ENCODE data around the gene C6orf120.

C6orf120 gene

DNA sequence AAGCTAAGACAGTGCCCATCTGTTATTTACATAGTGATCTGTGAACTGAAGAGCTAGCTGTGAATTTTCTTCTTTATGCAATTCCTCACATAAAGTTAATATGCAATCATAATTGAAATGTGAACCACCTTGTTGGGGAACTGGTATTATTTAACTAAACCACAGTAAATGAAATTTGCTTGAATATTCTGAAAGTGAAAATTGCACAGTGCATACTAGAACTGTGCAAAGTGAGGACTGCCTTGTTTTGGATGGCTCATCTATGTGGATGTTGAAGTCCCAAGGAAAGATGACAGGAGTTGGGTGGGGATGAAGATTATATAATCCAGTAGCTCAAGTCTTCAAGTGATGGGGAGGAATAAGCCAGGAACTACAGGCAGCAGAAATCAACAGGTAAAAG lies 28.0 kb downstream of the C6orf120 start:
- Histone ChIP-seq H4K20me1 (ENCODE audit: insufficient read depth, low read length) (no peaks in the 10 kb centered on the region), H3K4me1 (ENCODE audit: low read length) (peaks cover 6% of the 10 kb centered on the region; the same call in 1 of the 2 replicates), H3K27ac (ENCODE audit: low read length) (no peak overlapping the region), H3K4me3 (ENCODE audit: low read length) (no peak overlapping the region), H2AFZ (ENCODE audit: low read depth, low read length) (no peak overlapping the region), H3K79me2 (ENCODE audit: low read length) (no peaks in the 10 kb centered on the region), H3K9ac (ENCODE audit: low read length) (no peak overlapping the region), H3K4me2 (ENCODE audit: low read length) (no peak overlapping the region), H3K27me3 (ENCODE audit: low read depth, low read length) (no peaks in the 10 kb centered on the region), H3K36me3 (replicated peaks; ENCODE audit: low read depth, low read length) (no peaks in the 10 kb centered on the region), H3K9me3 (ENCODE audit: insufficient read depth, low read length) (no peaks in the 10 kb centered on the region)
- TF ChIP-seq, protein P1, sequence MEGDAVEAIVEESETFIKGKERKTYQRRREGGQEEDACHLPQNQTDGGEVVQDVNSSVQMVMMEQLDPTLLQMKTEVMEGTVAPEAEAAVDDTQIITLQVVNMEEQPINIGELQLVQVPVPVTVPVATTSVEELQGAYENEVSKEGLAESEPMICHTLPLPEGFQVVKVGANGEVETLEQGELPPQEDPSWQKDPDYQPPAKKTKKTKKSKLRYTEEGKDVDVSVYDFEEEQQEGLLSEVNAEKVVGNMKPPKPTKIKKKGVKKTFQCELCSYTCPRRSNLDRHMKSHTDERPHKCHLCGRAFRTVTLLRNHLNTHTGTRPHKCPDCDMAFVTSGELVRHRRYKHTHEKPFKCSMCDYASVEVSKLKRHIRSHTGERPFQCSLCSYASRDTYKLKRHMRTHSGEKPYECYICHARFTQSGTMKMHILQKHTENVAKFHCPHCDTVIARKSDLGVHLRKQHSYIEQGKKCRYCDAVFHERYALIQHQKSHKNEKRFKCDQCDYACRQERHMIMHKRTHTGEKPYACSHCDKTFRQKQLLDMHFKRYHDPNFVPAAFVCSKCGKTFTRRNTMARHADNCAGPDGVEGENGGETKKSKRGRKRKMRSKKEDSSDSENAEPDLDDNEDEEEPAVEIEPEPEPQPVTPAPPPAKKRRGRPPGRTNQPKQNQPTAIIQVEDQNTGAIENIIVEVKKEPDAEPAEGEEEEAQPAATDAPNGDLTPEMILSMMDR (IDR thresholded peaks at IDR 0.05; ENCODE audit: low read depth, low read length) = no peak
- TF ChIP-seq EZH2phosphoT487 (IDR thresholded peaks at IDR 0.05; ENCODE audit: low read depth) = no peak

DNA sequence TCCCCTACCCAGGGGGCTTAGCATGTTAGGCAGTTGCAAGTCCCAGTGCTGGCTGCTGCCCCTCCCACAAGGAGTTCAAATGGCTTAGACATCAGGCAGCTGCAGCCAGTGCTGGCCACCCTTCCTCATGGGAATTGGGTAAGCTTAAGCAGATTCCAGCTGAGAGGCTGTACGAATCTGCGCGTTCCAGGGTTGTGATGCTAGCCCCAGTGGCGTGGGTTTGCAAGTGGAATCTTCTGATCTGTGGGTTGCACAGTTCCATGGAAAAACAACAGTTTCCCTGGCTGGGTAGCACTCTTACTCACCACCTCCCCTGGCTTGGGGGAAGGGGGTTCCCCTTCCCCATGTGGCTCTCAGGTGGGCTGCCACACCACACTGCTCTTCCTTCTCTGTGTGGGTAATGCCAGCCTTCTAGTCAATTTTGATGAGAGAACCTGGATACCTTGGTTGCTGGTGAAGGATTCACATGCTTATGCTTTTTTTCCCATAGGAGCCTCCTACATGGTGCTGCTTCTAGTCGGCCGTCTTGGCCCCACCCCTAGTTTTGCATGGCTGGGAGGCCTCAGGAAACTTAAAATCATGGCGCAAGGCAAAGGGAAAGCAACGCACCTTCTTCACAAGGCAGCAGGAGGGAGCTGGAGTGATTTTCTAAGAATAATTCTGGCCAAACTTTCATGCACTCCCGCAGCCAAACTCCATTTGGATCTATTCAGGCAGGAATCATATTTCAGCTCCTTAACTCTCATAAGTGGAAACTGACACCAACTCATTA lies 36.5 kb downstream of the C6orf120 start:
- H3K4me2 ChIP-seq (ENCODE audit: low read length) = no peak overlapping the region
- TF ChIP-seq, protein P1 (IDR thresholded peaks at IDR 0.05; ENCODE audit: low read depth, low read length) = no peak
- no peak for TF ChIP-seq EZH2phosphoT487 (IDR thresholded peaks at IDR 0.05; ENCODE audit: low read depth)
- H3K36me3 ChIP-seq (replicated peaks; ENCODE audit: low read depth, low read length) = no peaks in the 10 kb centered on the region
- H3K27ac ChIP-seq (ENCODE audit: low read length) = no peak overlapping the region
- H2AFZ ChIP-seq (ENCODE audit: low read depth, low read length) = no peak overlapping the region
- H3K9ac ChIP-seq (ENCODE audit: low read length) = no peak overlapping the region
- no peaks in the 10 kb centered on the region for H4K20me1 ChIP-seq (ENCODE audit: insufficient read depth, low read length)
- H3K79me2 ChIP-seq (ENCODE audit: low read length) = no peaks in the 10 kb centered on the region
- no peaks in the 10 kb centered on the region for H3K4me1 ChIP-seq (ENCODE audit: low read length)
- no peak overlapping the region for H3K4me3 ChIP-seq (ENCODE audit: low read length)
- H3K9me3 ChIP-seq (ENCODE audit: insufficient read depth, low read length) = no peaks in the 10 kb centered on the region
- H3K27me3 ChIP-seq (ENCODE audit: low read depth, low read length) = no peaks in the 10 kb centered on the region

DNA sequence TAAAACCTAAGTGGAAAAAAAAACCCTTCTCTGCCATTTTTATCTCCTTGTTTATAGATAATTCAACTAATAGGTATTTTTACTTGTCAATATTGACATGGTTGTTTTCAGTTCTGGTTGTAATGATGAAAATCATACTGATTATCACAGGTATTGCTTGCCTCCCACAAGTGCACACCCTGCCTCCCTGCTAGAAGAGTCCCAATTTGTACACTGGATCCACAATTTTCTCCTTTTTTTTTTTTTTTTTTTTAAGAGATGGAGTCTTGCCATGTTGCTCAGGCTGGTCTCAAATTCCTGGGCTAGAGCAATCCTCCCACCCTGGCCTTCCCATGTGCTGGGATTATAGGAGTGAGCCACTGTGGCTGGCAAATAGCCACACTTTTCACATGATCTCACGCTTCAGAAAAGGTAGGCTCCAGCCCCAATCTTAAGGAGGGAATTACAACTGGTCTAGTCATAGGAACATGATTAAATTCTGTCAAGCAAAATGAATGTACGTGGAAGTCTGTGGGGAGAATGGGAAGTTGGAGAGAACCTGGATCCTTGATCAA lies 37.1 kb downstream of the C6orf120 start:
- H3K9ac ChIP-seq (ENCODE audit: low read length) = no peak overlapping the region
- H3K27me3 ChIP-seq (ENCODE audit: low read depth, low read length) = no peaks in the 10 kb centered on the region
- H2AFZ ChIP-seq (ENCODE audit: low read depth, low read length) = no peak overlapping the region

DNA sequence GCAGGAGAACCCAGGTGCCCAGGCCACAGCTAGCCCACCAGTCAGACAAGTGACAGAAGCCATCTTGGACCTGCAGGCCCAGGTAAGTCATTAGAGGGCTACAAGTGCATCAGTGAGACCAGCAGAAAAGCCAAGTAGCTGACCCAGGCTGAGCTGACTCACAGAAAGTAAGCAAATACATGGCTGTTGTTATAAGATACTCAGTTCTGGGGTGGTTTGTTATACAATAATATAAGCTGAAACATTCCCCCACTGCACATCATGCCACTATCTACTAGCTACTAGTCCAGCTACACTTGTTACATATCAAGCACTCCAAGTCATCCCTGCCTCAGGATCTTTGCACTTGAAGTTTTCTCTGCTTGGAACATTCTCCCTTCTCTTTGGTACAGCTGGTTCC lies 39.4 kb downstream of the C6orf120 start:
- Histone ChIP-seq H3K9ac (ENCODE audit: low read length) (no peak overlapping the region), H4K20me1 (ENCODE audit: insufficient read depth, low read length) (no peaks in the 10 kb centered on the region), H3K27me3 (ENCODE audit: low read depth, low read length) (no peaks in the 10 kb centered on the region), H3K27ac (ENCODE audit: low read length) (no peak overlapping the region), H3K9me3 (ENCODE audit: insufficient read depth, low read length) (no peaks in the 10 kb centered on the region), H3K4me1 (ENCODE audit: low read length) (no peaks in the 10 kb centered on the region), H3K4me2 (ENCODE audit: low read length) (no peak overlapping the region), H3K36me3 (replicated peaks; ENCODE audit: low read depth, low read length) (no peaks in the 10 kb centered on the region), H3K4me3 (ENCODE audit: low read length) (no peak overlapping the region), H2AFZ (ENCODE audit: low read depth, low read length) (no peak overlapping the region), H3K79me2 (ENCODE audit: low read length) (no peaks in the 10 kb centered on the region)
- TF ChIP-seq, protein P1 (IDR thresholded peaks at IDR 0.05; ENCODE audit: low read depth, low read length) = no peak
- no peak for TF ChIP-seq EZH2phosphoT487 (IDR thresholded peaks at IDR 0.05; ENCODE audit: low read depth)

More for the DNA sequence above, 37.1 kb downstream of the C6orf120 start:
- Histone ChIP-seq H3K27ac (ENCODE audit: low read length) (no peak overlapping the region), H3K79me2 (ENCODE audit: low read length) (no peaks in the 10 kb centered on the region), H3K4me2 (ENCODE audit: low read length) (no peak overlapping the region), H3K36me3 (replicated peaks; ENCODE audit: low read depth, low read length) (no peaks in the 10 kb centered on the region), H3K4me3 (ENCODE audit: low read length) (no peak overlapping the region), H4K20me1 (ENCODE audit: insufficient read depth, low read length) (no peaks in the 10 kb centered on the region), H3K4me1 (ENCODE audit: low read length) (no peaks in the 10 kb centered on the region), H3K9me3 (ENCODE audit: insufficient read depth, low read length) (no peaks in the 10 kb centered on the region)
- TF ChIP-seq EZH2phosphoT487 (IDR thresholded peaks at IDR 0.05; ENCODE audit: low read depth) = no peak
- TF ChIP-seq, protein P1 (IDR thresholded peaks at IDR 0.05; ENCODE audit: low read depth, low read length) = no peak
